Measurements from ENCODE around the gene CRYBA4.

Gene CRYBA4

DNA sequence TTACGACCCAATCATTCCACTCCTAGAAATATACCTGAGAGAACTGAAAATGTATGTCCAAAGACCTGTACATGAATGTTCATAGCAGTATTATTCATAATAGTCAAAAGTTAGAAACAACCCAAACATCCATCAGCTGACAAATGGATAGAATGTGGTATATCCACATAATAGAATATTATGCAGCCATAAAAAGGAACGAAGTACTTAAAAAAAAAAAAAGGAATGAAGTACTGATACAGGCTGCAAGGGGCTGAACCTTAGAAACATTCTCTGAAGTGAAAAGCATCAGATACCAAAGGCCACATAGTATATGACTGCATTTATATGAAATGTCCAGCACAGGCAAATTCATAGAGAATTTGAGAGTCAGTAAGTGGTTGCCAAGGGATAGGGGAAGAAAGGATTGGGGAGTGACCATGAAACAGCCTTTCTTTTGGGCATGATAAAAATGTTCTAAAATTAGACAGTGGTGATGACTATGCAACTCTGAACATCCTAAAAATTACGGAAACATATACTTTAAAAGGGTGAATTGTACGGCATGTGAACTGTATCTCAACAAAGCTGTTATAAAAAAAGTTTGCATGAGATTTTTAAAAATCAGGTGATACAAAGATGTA lies 33.7 kb upstream of the CRYBA4 start:
- Histone ChIP-seq H3K14ac (ENCODE audit: low read length in 2 of 2) (no peak overlapping the region), H3K4me2 (ENCODE audit: low read length, poor library complexity, severe bottlenecking) (no peak overlapping the region), H2BK120ac (ENCODE audit: low read depth, low read length) (no peak overlapping the region), H2AK5ac (ENCODE audit: low read length, severe bottlenecking) (no peak overlapping the region), H2BK15ac (ENCODE audit: low read depth, poor library complexity, severe bottlenecking) (no peak overlapping the region), H3K23ac (ENCODE audit: low read length in 2 of 2) (no peak overlapping the region), H3K79me1 (replicated peaks; ENCODE audit: low read length, poor library complexity, severe bottlenecking) (peaks cover 18% of the 10 kb centered on the region), H2BK12ac (ENCODE audit: low read length in 2 of 2) (no peak overlapping the region), H3K4ac (ENCODE audit: low read depth in 1 of 2, low read length in 2 of 2) (no peak overlapping the region), H3K27me3 (ENCODE audit: control insufficient read depth in 1 of 2, insufficient read depth in 1 of 2, low read length in 2 of 2) (peaks cover 4 to 11% of the 10 kb centered on the region in 2 experiments), H3K36me3 (ENCODE audit: control insufficient read depth in 1 of 2, insufficient read depth in 2 of 2, low read depth in 1 of 2, low read length in 2 of 2) (no peaks in the 10 kb centered on the region), H3K9ac (ENCODE audit: low read length) (no peak overlapping the region), H2AFZ (ENCODE audit: low read depth, low read length) (no peak overlapping the region), H3K9me3 (ENCODE audit: control insufficient read depth, low read length) (peaks cover 3% of the 10 kb centered on the region), H3K18ac (ENCODE audit: low read depth in 1 of 2, low read length in 2 of 2) (no peak overlapping the region), H4K91ac (ENCODE audit: low read length) (no peak overlapping the region), H3K4me3 (ENCODE audit: insufficient read depth in 1 of 2, low read depth in 1 of 2, low read length in 2 of 2) (no peak overlapping the region), H2BK5ac (ENCODE audit: low read depth, low read length, poor library complexity, severe bottlenecking) (no peak overlapping the region), H3K4me1 (ENCODE audit: control insufficient read depth, insufficient read depth, low read depth, low read length) (peaks cover 14% of the 10 kb centered on the region), H4K8ac (ENCODE audit: low read length) (no peak overlapping the region), H3K27ac (ENCODE audit: low read length, poor library complexity, severe bottlenecking) (no peak overlapping the region)
- no peak for DNase-seq
- WGBS, result 100% methylated on average over 2 of the region's 4 CpGs

DNA sequence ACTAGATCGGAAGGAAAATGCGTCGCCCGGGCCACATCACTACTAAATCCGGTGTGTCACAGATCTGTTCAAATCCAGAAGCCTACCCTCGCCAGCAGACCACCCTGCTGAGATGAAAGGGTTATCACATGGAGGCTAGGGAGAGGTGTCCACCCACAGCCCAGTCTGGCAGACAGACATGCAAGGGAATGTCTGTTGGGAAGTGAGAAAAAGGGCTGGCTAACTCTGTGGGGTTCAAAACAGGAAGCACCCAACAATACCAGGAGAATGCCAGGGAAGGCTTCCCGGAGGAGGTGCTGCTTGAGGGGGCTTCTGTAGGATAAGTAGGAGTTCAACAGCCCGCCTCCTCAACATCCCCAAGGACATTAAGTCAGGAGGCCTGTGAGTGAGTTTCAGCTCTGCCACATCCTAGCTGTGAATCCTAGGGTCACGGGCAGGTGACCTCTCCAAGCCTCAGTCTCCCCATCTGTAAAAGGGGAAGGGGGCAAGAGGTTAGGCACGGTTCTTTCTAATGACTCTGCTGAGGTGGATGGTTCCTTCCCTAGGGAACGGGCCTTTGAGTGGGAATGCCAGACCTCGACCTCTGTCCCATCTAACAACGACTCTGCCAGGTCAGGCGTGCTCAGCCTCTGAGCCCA lies 32.9 kb upstream of the CRYBA4 start:
- Histone ChIP-seq H3K36me3 (ENCODE audit: control insufficient read depth in 1 of 2, insufficient read depth in 2 of 2, low read depth in 1 of 2, low read length in 2 of 2) (no peaks in the 10 kb centered on the region), H4K91ac (ENCODE audit: low read length) (no peak overlapping the region), H3K27me3 (ENCODE audit: control insufficient read depth in 1 of 2, insufficient read depth in 1 of 2, low read length in 2 of 2) (peaks cover 4 to 15% of the 10 kb centered on the region in 2 experiments), H2BK5ac (ENCODE audit: low read depth, low read length, poor library complexity, severe bottlenecking) (no peak overlapping the region), H4K8ac (ENCODE audit: low read length) (peak overlapping the region; percentile 47), H2AFZ (ENCODE audit: low read depth, low read length) (peak overlapping the region; percentile 62), H3K9ac (ENCODE audit: low read length) (peak overlapping the region; percentile 83), H3K23ac (ENCODE audit: low read length in 2 of 2) (peak overlapping the region in 1 of 2 experiments; percentile 40), H3K4me3 (ENCODE audit: insufficient read depth in 1 of 2, low read depth in 1 of 2, low read length in 2 of 2) (peak overlapping the region; percentile 84 to 86), H3K14ac (ENCODE audit: low read length in 2 of 2) (no peak overlapping the region), H3K79me1 (replicated peaks; ENCODE audit: low read length, poor library complexity, severe bottlenecking) (peaks cover 16% of the 10 kb centered on the region), H2BK15ac (ENCODE audit: low read depth, poor library complexity, severe bottlenecking) (no peak overlapping the region), H2BK120ac (ENCODE audit: low read depth, low read length) (no peak overlapping the region), H3K27ac (ENCODE audit: low read length, poor library complexity, severe bottlenecking) (no peak overlapping the region), H3K4ac (ENCODE audit: low read depth in 1 of 2, low read length in 2 of 2) (peak overlapping the region; percentile 17 to 78), H2BK12ac (ENCODE audit: low read length in 2 of 2) (no peak overlapping the region), H3K4me1 (ENCODE audit: control insufficient read depth, insufficient read depth, low read depth, low read length) (peaks cover 14% of the 10 kb centered on the region), H2AK5ac (ENCODE audit: low read length, severe bottlenecking) (no peak overlapping the region), H3K18ac (ENCODE audit: low read depth in 1 of 2, low read length in 2 of 2) (peak overlapping the region in 1 of 2 experiments; percentile 73), H3K4me2 (ENCODE audit: low read length, poor library complexity, severe bottlenecking) (peak overlapping the region; percentile 99), H3K9me3 (ENCODE audit: control insufficient read depth, low read length) (peaks cover 3% of the 10 kb centered on the region)
- WGBS, result 68% methylated on average over 10 of the region's 14 CpGs
- no peak for DNase-seq

DNA sequence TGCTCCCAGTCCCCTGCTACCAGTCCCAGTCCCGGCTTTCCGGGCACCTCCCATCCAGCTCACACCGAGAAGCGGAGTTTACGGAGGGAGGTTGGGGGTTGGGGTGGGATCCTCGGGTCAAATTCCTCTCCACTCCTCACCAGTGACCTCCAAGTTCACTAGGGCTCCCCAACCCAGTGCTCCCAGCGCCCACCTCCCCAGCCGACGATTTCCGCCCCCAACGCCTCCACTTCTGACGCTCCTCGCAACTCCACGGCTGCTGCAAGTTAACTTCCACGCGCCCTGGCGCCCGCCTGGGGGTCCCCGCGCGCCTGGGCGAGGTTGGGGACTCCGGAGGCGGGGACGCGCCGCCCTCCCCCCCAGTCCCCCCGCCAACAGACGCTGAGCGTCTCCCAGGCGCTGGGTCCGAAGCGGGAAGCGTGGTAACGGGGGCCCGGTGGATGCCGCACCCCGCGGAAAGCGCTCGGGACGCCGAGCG lies 32.4 kb upstream of the CRYBA4 start:
- peak overlapping the region in 1 of 2 experiments; percentile 17 for H3K4ac ChIP-seq (ENCODE audit: low read depth in 1 of 2, low read length in 2 of 2)
- H3K27ac ChIP-seq (ENCODE audit: low read length, poor library complexity, severe bottlenecking), result no peak overlapping the region
- H3K4me1 ChIP-seq (ENCODE audit: control insufficient read depth, insufficient read depth, low read depth, low read length), result peaks cover 12% of the 10 kb centered on the region
- peaks cover 3% of the 10 kb centered on the region for H3K9me3 ChIP-seq (ENCODE audit: control insufficient read depth, low read length)
- H4K91ac ChIP-seq (ENCODE audit: low read length), result peak overlapping the region; percentile 32
- no peak overlapping the region for H2BK12ac ChIP-seq (ENCODE audit: low read length in 2 of 2)
- H3K4me3 ChIP-seq (ENCODE audit: insufficient read depth in 1 of 2, low read depth in 1 of 2, low read length in 2 of 2), result peak overlapping the region; percentile 84 to 86
- no peak overlapping the region for H2AK5ac ChIP-seq (ENCODE audit: low read length, severe bottlenecking)
- H3K27me3 ChIP-seq (ENCODE audit: control insufficient read depth in 1 of 2, insufficient read depth in 1 of 2, low read length in 2 of 2), result peaks cover 4 to 21% of the 10 kb centered on the region in 2 experiments
- H3K14ac ChIP-seq (ENCODE audit: low read length in 2 of 2), result no peak overlapping the region
- peak overlapping the region; percentile 73 to 98 for H3K18ac ChIP-seq (ENCODE audit: low read depth in 1 of 2, low read length in 2 of 2)
- H3K23ac ChIP-seq (ENCODE audit: low read length in 2 of 2), result peak overlapping the region in 1 of 2 experiments; percentile 40
- H3K9ac ChIP-seq (ENCODE audit: low read length), result peak overlapping the region; percentile 83
- no peak overlapping the region for H2BK15ac ChIP-seq (ENCODE audit: low read depth, poor library complexity, severe bottlenecking)
- peak overlapping the region; percentile 62 for H2AFZ ChIP-seq (ENCODE audit: low read depth, low read length)
- WGBS, result 2% methylated on average over 27 of the region's 44 CpGs
- H2BK5ac ChIP-seq (ENCODE audit: low read depth, low read length, poor library complexity, severe bottlenecking), result no peak overlapping the region
- peaks cover 11% of the 10 kb centered on the region for H3K79me1 ChIP-seq (replicated peaks; ENCODE audit: low read length, poor library complexity, severe bottlenecking)
- H3K4me2 ChIP-seq (ENCODE audit: low read length, poor library complexity, severe bottlenecking), result peak overlapping the region; percentile 99
- peak overlapping the region; percentile 81 for H2BK120ac ChIP-seq (ENCODE audit: low read depth, low read length)
- peak overlapping the region; percentile 12 for H4K8ac ChIP-seq (ENCODE audit: low read length)
- peak; percentile 37 for DNase-seq
- no peaks in the 10 kb centered on the region for H3K36me3 ChIP-seq (ENCODE audit: control insufficient read depth in 1 of 2, insufficient read depth in 2 of 2, low read depth in 1 of 2, low read length in 2 of 2)
